ENCODE results near the gene SLC9A9. TPM values are rescaled to one million over a fixed set of nuclear protein-coding genes. Genes with fewer than 3 reads are reported as not detected.

SLC9A9 gene
- total and polyA plus RNA-seq, 2 of the 8 experiments (the other 6 are each of a cell fraction or from before 2014, with no cell fraction given) = 0.48 to 1.1 TPM

DNA sequence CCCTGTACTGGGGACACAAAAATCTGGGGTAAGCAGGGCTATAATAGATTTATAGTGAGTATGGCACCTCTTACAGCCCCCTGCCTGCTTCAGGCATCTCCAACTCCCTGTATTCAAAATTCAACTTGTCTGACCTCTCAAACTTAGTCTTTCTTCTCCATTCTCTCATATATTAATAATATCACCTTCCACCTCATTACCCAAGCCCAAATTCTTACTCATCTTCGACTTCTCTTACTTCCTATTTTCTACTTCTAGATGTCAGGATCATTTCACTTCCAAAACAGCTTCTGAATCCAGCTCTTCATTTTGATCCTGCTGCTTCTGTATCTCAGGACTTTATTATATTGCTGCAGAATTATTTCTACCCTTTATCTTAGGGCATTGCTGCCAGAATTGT lies 438.0 kb downstream of the SLC9A9 start:
- POLR2A ChIA-PET (ENCODE audit: partially characterized antibody) = no interaction called here
- no peak overlapping the region for H3K23ac ChIP-seq (ENCODE audit: insufficient read length)
- no peak overlapping the region for H2BK12ac ChIP-seq (ENCODE audit: low read depth, low read length)
- H3K56ac ChIP-seq (replicated peaks; ENCODE audit: insufficient read length, low read depth, low read length) = no peak overlapping the region
- no peak for TF ChIP-seq TBP (IDR thresholded peaks at IDR 0.05; ENCODE audit: low read depth, low read length)
- no peak for TF ChIP-seq SP4 (IDR thresholded peaks at IDR 0.05; ENCODE audit: low read length)
- no peak for TF ChIP-seq HDAC6 (IDR thresholded peaks at IDR 0.05; ENCODE audit: low read depth, low read length)
- H3K4me1 ChIP-seq (replicated peaks in 1 of 4; ENCODE audit: control insufficient read depth in 3 of 4, insufficient read depth in 4 of 4, low read length in 3 of 4) = peaks cover 0 to 12% (median 7%) of the 10 kb centered on the region in 4 experiments; a peak in 4 of 7 replicates
- H3K9me3 ChIP-seq (ENCODE audit: insufficient read depth in 2 of 2, low read depth in 1 of 2, low read length in 1 of 2) = no peaks in the 10 kb centered on the region
- no peak for DNase-seq (ENCODE audit: low read depth in 1 of 2, low spot score in 2 of 2)
- H4K91ac ChIP-seq (replicated peaks; ENCODE audit: insufficient read length, low read length) = no peak overlapping the region
- no peak overlapping the region for H4K5ac ChIP-seq (ENCODE audit: insufficient read length, low read depth, low read length)
- no peak overlapping the region for H2BK5ac ChIP-seq (ENCODE audit: low read depth, low read length)
- no peaks in the 10 kb centered on the region for H3K36me3 ChIP-seq (ENCODE audit: control insufficient read depth in 2 of 4, insufficient read depth in 4 of 4, low read length in 3 of 4)
- H3K4me3 ChIP-seq (ENCODE audit: extremely low read depth in 1 of 4, insufficient read depth in 2 of 4, low read depth in 3 of 4, low read length in 4 of 4) = no peak overlapping the region
- H4K20me1 ChIP-seq (replicated peaks in 1 of 2; ENCODE audit: control insufficient read depth in 1 of 2, insufficient read depth in 2 of 2, low read length in 2 of 2) = no peaks in the 10 kb centered on the region
- no peak overlapping the region for H2AFZ ChIP-seq (ENCODE audit: low read length)
- H3K27ac ChIP-seq (ENCODE audit: low read depth, low read length) = no peak overlapping the region
- H2BK120ac ChIP-seq (replicated peaks; ENCODE audit: low read depth, low read length) = no peak overlapping the region
- H3K23me2 ChIP-seq (ENCODE audit: low read depth, low read length) = no peaks in the 10 kb centered on the region
- WGBS, 2 experiments (ENCODE audit: extremely low coverage in 1 of 2, insufficient coverage in 1 of 2, insufficient read length in 1 of 2, insufficient replicate concordance in 2 of 2, low coverage in 1 of 2, low lambda C conversion rate in 2 of 2, missing lambda C conversion rate in 1 of 2) = 93 to 100% methylated on average over 1 of the region's 1 CpG
- no peak overlapping the region for H4K8ac ChIP-seq (ENCODE audit: extremely low read depth, insufficient read depth, low read length)
- H3K9ac ChIP-seq (replicated peaks in 1 of 4; ENCODE audit: extremely low read depth in 1 of 4, low read depth in 3 of 4, low read length in 3 of 4) = no peak overlapping the region
- no peak overlapping the region for H2BK20ac ChIP-seq (ENCODE audit: low read length)
- no peak overlapping the region for H3K4me2 ChIP-seq (ENCODE audit: insufficient read depth in 1 of 2, low read depth in 2 of 2, low read length in 2 of 2)
- H3K79me1 ChIP-seq (ENCODE audit: low read depth, low read length) = no peaks in the 10 kb centered on the region
- H3K4ac ChIP-seq (replicated peaks; ENCODE audit: insufficient read length, low read depth, low read length) = no peak overlapping the region
- no peaks in the 10 kb centered on the region for H3K79me2 ChIP-seq (ENCODE audit: control insufficient read depth in 1 of 2, insufficient read depth in 2 of 2, low read length in 2 of 2)
- H3K14ac ChIP-seq (ENCODE audit: insufficient read length) = no peak overlapping the region
- no peaks in the 10 kb centered on the region for H3K27me3 ChIP-seq (replicated peaks in 1 of 4; ENCODE audit: control insufficient read depth in 3 of 4, extremely low read depth in 1 of 4, insufficient read depth in 3 of 4, low read length in 3 of 4)
- CTCF ChIA-PET (ENCODE audit: partially characterized antibody) = no interaction called here
- H2BK15ac ChIP-seq (ENCODE audit: low read length) = no peak overlapping the region
- H3K18ac ChIP-seq (ENCODE audit: extremely low read depth, low read length) = no peak overlapping the region
- FAIRE-seq = no peak
- H2AK5ac ChIP-seq (ENCODE audit: low read depth, low read length) = no peak overlapping the region
